HepG2 (cell line): Measurements from ENCODE around the gene STAT4.

Source experiments
- CEBPB ChIP-seq: IDR thresholded peaks from 2 replicates; pipeline ENCODE4 v1.6.1; 2011; ENCODE audit warnings: low read depth, low read length, improper control_type of control experiment, borderline replicate concordance
- KAT2B ChIP-seq: fragments of 150-350 bp; IDR thresholded peaks from 2 replicates; pipeline ENCODE4 v1.6.1; 2014; ENCODE audit warnings: low read depth, low read length, borderline replicate concordance
- NR3C1 ChIP-seq: sonication (generic); formaldehyde crosslinking; IDR thresholded peaks from 2 replicates; pipeline ENCODE4 v1.4.0; 2020; ENCODE audit warnings: missing genetic modification reagents
- POLR2AphosphoS5 ChIP-seq: IDR thresholded peaks from 2 replicates; pipeline ENCODE4 v1.6.1; 2012; ENCODE audit warnings: low read depth, low read length
- RAD21 ChIP-seq: fragments of 450-650 bp; formaldehyde crosslinking; IDR thresholded peaks from 2 replicates; pipeline ENCODE4 v1.5.0; 2020; ENCODE audit warnings: mild to moderate bottlenecking
- TBX3 ChIP-seq: fragments of 450-650 bp; IDR thresholded peaks from 2 replicates; pipeline ENCODE4 v1.6.1; 2017; ENCODE audit warnings: antibody characterized with exemption, mild to moderate bottlenecking, inconsistent platforms, borderline replicate concordance
- ZNF224 ChIP-seq: sonication (generic); formaldehyde crosslinking; IDR thresholded peaks from 2 replicates; pipeline ENCODE4 v1.5.0; 2020; ENCODE audit warnings: mild to moderate bottlenecking, missing genetic modification reagents
- TF ChIP-seq, protein P1 (sequence below): sonication (generic); formaldehyde crosslinking; IDR thresholded peaks from 2 replicates; pipeline ENCODE4 v1.5.0; 2020; ENCODE audit warnings: mild to moderate bottlenecking, missing genetic modification reagents, moderate library complexity
- TF ChIP-seq, protein P2 (sequence below): sonication (generic); formaldehyde crosslinking; IDR thresholded peaks from 2 replicates; pipeline ENCODE4; 2020; ENCODE audit warnings: missing genetic modification reagents, mild to moderate bottlenecking, borderline replicate concordance

DNA sequence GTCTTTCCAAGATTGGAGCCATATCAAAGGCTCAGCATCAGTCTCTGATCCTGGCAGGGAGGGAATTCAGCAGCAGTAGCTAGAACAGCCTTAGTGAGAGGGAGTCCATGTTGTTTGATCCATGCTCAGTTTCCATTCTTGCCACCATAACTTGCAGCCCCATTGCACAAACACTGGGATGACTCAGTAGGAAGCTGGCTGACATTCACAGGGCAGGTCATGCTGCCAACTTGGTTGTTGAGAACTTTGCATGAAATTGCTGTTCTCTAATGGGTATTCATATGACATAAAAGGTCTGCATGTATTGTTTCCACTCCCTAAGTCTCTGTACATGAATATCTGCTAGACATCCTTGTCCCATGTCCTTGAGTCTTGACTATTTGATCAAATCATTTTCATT, 29.9 kb upstream of the STAT4 start:
- TF ChIP-seq POLR2AphosphoS5 (no peak), KAT2B (no peak), NR3C1 (CRISPR knock-in tag) (no peak), CEBPB (no peak), TBX3 (no peak), RAD21 (CRISPR knock-in tag) (no peak), ZNF224 (CRISPR knock-in tag) (no peak)
- TF ChIP-seq, protein P1, sequence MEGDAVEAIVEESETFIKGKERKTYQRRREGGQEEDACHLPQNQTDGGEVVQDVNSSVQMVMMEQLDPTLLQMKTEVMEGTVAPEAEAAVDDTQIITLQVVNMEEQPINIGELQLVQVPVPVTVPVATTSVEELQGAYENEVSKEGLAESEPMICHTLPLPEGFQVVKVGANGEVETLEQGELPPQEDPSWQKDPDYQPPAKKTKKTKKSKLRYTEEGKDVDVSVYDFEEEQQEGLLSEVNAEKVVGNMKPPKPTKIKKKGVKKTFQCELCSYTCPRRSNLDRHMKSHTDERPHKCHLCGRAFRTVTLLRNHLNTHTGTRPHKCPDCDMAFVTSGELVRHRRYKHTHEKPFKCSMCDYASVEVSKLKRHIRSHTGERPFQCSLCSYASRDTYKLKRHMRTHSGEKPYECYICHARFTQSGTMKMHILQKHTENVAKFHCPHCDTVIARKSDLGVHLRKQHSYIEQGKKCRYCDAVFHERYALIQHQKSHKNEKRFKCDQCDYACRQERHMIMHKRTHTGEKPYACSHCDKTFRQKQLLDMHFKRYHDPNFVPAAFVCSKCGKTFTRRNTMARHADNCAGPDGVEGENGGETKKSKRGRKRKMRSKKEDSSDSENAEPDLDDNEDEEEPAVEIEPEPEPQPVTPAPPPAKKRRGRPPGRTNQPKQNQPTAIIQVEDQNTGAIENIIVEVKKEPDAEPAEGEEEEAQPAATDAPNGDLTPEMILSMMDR (CRISPR knock-in tag), result no peak
- TF ChIP-seq, protein P2, sequence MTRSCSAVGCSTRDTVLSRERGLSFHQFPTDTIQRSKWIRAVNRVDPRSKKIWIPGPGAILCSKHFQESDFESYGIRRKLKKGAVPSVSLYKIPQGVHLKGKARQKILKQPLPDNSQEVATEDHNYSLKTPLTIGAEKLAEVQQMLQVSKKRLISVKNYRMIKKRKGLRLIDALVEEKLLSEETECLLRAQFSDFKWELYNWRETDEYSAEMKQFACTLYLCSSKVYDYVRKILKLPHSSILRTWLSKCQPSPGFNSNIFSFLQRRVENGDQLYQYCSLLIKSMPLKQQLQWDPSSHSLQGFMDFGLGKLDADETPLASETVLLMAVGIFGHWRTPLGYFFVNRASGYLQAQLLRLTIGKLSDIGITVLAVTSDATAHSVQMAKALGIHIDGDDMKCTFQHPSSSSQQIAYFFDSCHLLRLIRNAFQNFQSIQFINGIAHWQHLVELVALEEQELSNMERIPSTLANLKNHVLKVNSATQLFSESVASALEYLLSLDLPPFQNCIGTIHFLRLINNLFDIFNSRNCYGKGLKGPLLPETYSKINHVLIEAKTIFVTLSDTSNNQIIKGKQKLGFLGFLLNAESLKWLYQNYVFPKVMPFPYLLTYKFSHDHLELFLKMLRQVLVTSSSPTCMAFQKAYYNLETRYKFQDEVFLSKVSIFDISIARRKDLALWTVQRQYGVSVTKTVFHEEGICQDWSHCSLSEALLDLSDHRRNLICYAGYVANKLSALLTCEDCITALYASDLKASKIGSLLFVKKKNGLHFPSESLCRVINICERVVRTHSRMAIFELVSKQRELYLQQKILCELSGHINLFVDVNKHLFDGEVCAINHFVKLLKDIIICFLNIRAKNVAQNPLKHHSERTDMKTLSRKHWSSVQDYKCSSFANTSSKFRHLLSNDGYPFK (CRISPR knock-in tag), result no peak
